NCI-H128 (cell line): ENCODE data around the gene RIMS4.

Experiments used
- DNase-seq: peaks from one replicate; lab custom pipeline; 2025; ENCODE audit not compliant: unreplicated experiment; lab: John Stamatoyannopoulos, UW

Gene RIMS4

DNA sequence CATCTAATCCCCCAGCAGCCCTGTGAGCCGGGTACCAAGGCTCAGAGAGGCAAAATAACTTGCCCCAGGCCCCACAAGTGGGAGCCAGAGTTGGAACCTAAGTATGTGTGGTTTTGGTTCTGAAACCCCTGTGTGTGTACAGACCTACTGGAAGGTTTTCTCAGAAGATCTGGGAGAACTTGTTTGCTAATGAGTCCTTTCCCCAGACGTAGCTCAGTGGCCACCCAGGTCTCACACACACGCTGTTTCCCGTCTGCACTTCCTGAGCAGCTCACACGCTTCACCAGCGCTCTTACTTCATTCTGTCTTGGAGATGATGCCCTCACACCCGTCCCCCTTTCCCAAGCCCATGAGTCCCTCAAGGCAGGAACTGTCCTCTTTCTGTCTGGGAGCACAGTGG lies 87.0 kb downstream of the RIMS4 start:
- DNase-seq: no peak

DNA sequence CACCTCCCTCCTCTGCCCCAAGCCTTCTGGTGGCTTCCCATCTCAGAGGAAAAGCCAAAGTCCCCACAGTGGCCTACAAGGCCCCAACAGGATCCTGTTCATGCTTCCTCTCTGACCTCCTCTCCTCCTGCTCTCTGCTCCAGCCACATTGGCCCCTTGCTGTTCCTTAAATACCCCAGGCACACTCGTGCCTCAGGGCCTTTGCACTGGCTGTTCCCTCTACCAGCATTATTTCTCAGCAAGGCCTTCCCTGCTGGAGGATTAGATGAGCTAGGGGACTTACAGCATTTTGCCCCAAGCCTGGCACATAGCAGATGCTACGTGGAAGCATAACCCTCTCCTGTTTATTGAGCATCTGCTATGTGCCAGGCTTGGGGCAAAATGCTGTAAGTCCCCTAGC lies 87.4 kb downstream of the RIMS4 start:
- DNase-seq: no peak

DNA sequence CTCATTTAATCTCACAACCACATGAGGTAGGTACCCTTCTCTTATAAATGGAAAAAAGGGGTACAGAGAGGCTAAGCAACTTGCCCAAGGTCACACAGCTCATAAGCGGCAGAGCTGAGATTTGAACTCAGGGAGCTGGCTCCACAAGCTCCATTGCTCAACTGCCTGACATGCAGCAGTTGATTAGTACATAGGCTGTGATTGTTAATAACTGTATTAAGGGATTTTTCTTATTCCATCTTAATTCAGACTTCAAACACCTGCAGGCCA lies 88.6 kb downstream of the RIMS4 start:
- no peak for DNase-seq

DNA sequence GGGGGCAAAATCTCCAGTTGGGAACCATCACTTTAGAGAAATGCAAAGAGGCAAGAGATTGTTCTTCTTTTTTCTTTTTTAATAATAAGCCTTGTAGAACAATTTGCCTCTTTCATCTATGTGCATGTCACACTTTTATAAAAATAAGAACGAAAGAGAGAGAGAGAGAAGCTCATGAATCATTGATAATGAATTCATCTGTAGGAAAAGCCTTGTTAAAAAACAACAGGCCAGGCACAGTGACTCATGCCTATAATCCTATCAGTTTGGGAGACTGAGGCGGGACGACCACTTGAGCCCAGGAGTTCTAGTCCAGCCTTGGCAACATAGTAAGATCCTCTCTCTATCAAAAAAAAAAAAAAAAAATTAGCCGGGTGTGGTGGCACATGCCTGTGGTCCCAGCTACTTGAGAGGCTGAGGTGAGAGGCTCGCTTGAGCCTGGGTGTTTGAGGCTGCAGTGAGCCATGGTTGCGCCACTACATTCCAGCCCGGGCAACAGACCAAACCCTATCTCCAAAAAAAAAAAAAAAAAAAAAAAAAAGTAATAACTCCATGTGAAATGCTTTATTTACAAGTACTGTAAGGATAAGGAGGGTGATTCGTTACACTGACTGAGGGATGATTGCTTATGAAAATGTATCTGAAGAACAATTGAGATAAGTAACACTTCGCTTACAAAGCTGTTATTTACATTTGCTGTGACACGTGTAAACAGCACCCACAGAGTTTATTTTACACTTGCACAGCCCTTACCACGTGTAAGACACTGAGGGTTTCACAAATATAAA lies 89.2 kb downstream of the RIMS4 start:
- DNase-seq: no peak

DNA sequence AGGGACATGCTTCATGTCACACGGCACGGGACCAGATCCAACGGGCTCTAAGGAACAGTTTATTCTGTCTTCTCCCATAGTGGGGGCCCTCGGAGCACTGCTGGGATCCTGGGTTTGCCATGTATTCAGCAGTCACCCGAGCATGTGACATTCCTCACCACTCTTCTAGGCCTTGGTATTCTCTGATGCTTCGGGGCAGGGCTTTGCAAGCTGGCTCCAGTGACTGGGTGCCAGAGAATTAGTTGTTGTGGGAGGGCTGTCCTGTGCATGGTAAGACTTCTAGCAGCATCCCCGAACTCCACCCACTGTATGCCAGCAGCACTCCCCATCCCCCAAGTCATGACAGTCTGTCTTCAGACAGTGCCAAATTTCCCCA lies 89.7 kb downstream of the RIMS4 start:
- no peak for DNase-seq

DNA sequence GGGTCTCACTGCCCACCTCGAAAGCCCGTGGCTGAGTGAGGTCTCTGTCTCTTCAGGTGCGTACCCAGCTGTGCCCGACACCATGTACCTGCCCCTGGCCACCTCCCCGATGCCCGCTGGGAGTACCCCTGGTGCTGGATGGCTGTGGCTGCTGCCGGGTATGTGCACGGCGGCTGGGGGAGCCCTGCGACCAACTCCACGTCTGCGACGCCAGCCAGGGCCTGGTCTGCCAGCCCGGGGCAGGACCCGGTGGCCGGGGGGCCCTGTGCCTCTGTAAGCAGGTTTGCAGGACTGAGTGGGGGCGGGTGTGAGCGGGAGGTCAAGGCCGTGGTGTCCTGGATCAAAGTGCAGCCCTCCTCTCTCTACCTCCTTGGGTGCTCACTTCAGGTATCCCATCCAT lies 90.5 kb downstream of the RIMS4 start:
- DNase-seq: no peak

DNA sequence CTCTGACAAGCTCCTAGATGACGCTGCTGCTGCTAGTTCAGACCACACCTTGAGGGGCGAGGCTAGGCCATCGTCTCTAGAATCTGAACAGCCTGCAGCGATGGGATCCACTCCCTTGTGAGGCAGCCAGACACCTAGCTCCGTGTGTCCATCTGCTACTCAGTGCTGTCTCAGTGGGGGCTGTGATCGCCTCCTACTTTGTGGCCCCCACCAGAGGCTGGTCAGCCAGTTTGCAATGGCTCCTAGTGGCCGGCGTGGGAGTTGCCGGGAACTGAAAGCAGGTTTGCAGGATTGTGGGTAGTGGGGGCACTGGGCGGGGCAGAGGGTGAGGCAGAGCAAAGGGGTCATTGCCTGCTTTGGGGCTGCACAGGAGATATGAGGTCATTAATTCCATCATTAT lies 92.4 kb downstream of the RIMS4 start:
- no peak for DNase-seq

DNA sequence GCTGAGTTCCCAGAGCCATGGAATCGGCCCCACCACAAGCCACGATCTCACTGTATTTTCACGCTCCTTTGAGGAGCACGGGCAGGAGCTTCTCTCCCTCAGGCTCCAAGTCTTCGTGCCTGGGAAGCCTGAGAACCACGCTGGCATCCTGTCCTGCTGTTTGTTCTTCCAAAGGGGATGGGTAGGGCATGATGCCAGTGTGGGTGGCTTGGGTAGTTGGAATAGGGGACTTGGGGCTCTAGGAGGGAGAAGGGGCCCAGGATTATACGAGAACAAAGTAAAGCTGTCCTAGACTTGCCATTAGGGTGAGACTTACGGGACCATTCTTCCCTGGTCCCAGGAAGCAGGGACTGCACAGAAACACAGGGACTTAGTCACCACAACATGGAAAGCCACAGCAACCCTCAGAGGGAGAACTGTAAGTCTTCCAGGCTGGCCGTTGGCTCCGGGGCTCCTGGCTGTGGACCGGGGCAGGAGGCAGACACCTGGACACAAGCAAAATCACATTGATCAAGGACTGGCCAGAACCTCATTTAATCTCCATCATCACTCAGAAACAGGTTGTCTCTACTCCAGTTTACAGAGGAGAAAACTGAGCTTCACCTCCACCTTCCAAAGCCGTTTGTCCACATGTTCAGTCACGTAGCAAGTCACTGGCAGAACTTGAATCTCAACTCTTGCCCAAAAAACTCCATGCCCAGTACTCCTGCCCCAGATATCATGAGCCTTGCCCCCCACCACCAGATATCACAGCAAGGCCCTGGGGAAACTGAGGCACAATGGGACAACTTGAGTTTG lies 93.8 kb downstream of the RIMS4 start:
- no peak for DNase-seq

DNA sequence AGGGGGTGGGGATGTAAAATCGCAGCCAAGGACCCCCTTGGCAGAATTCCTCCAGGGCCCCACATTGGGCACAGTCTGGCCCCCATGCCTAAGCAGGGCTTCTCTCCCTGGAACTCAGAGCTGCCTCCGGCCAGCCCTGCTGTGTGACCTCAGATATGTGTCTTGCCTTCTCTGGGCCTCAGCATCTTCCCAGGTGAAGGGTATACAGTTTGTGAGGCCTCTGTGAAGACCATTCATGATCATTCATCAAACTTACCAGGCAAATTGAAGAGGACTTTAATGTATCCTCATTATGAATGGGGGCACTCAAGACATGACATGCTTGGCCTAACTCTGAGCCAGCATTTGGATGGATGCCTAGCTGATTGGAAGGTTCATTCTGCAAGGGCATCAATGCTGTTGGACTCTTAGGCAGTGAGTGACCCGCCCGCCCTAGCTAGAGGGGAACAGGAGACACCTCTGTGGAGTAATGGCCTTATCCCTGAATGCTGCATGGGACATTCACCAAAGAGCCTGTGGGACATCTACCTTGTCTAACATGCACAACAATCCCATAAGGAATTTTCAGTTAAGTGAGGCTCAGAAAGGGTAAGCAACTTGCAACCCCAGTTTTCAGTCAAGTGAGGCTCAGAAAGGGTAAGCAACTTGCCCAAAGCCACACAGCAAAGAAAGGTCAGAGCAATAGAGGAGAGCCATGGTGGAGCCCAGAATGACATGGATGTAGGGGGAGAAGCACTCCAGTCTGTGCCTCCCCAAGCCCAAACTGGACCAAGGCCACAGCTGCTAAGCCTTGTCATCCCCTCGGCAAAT lies 94.6 kb downstream of the RIMS4 start:
- DNase-seq: no peak

DNA sequence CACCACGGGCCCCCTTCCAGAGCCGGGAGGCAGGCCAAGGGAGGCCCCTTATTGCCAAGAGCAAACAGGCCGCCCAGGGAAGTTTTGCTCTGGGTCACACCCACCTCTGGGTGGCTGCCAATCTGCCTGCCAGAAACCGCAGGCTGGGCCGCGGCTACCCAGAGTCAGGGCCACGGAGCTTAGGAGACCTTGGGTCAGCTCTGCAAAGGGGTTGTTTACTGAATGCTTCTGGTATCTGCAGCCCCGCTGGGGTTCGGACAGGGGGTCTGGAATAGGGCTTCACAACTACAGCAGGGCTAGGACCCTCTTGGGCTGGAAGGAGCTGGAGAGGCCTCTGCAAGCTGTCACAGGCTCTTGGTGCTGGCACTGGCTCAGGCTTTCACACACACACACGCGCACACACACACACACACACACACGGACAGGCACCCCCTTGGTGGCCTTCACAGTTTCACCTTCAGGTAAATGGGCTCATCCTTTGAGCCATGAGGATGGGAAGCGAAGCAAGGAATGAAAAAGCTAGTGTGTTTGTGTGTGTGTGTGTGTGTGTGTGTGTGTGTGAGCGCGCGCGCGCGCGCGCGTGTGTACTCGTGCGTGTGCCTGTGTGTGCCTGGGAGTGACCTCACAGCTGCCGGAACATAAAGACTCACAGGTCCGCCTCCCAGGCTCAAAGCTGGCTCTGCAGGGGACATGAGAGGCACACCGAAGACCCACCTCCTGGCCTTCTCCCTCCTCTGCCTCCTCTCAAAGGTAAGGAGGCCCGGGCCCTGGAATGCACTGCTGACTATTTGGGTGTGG lies 95.4 kb downstream of the RIMS4 start, which contains the start of gene CCN5:
CCN5 (plus strand) TSS at position 669 of the 798 bp plus-strand sequence; CDS start at position 691, 22 bp downstream.
- DNase-seq: no peak

DNA sequence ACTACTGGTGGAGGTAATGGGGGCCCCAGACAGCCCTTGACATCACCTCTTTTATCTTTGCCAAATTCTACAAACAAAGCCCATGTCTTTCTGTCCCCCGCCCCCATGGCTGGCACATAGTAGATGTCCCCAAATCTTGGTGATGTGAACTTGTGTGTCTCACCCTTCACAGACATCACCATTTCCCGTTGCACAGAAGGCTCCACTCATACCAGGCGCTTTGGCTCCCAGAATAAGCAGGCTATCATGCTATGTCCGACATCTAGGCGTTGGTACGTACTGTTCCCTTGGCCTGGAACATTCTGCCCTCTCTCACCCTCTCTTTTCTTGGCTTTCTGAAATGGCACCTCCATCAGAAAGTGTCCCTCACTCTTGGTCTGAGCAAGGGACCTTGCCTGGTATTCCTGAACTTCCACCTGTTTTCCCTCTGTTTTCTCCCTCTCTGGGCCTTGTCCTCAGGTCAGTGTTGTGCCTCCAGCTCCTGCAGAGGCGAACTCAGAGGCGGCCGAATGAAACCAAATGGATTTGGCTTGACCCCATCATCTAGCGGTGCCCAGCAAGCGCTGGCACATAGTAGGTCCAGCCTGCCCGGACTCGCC lies 96.1 kb downstream of the RIMS4 start:
- DNase-seq: no peak

DNA sequence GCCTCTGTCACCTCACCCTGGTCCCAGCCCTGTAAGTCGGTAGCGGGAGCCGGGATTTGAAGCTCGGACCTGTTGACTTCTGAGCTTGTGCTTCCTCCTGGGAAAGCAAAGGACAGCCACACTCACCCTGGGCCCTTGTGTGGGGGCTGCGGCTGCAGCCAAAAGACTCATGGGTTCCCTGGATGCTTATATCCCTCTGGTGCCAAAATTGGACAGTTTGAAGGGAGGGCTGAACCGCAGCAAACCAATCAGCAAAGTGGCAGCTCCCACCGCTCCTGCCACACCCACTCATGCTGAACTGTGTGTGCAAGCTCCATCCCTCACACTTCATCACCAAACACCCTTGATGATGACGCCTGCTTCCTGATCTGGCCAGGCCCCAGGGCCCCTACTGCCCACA lies 99.1 kb downstream of the RIMS4 start:
- DNase-seq: no peak

DNA sequence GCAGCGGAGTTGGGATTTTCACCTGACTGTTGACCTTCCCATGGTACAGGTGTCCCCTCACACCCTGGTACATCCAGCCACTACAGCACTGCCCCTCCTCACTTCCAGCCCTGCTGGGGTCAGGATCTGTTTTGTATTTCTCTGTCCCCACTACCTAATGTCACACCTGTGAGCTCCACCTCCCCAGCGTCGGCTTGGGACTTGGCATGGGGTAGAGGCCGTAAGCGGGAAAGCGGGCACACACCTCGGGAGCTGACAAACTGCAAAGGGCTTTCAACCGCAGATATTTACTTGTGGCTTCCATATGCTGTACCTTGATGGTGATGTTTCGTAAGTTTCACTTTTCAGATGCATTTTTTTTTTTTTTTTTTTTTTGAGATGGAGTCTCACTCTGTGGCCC lies 100.5 kb downstream of the RIMS4 start:
- no peak for DNase-seq

DNA sequence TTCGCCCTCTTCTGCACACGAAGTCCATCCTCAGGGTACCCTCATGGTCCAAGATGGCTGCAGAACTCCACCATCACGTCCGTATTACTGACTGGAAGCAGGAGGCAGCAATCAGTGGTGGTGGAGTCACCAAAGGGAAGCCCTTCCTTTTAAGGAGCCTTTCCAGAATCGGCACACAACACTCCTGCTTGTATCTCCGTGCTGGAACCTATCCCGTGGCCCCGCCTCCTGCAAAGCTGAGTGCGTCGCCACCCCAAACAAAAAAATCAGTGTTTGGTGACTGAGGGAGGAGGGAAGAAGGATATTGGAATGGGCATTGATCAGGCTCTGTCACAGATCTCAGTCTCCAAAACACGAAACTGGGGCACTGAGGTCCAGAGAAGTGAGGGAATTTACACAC lies 101.0 kb downstream of the RIMS4 start:
- no peak for DNase-seq

DNA sequence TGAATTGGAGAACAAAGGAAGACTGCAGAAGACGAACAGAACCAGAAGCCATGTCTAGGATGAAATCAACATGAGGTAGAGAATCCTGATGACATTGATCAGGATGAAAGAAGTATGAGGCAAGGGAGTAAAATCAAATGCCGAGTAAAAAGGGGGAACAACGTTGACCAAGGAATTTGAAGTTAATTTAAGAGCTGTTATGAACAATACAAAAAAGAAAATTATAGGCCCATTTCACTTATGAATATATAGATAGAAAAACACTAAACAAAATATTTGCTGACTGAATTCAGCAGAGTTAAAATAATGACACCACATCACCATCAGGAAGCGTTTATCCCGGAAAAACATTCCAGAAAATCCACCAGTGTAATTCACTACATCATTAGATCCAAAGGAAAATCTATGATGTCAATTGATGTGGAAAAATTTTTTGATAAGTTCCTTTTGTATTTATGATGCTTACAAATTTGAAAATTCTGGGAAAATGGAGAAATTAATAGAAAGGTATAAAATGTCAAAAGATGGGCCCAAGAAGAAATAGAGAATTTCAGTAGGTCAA lies 103.2 kb downstream of the RIMS4 start:
- no peak for DNase-seq

DNA sequence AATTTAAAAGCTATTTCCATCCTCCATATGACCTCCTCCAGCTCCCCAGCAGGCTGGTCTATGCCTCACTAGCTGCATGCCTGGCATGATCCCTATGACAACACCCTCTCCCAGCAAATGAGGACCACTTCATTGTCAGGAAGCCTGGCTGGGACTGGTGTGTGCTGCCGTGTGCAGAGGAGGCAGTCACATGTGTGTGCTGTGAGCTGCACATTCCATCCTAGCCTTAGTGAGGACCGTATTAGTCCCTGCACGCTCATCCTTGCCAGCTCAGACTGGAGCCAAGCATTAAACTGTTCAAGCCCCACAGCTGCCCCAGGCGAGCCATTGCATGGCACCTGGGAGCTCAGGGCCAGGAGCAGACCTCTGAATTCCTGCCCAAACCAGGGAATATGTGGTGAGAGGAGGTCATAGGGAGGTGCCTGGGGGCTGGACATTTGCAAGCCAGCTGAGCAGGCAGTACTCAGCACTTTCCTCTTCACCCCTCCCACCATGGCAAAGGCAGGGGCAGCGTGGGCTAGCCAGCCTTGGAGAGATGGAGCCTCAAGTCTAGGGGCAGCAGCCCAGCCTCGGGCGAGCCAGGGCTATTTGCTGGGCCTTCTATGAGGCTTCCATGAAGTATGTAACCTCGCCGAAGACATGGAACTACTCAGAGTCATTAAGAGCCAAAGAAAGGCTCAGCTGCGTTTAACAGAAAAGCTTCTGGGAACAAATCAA lies 103.9 kb downstream of the RIMS4 start:
- DNase-seq: no peak

DNA sequence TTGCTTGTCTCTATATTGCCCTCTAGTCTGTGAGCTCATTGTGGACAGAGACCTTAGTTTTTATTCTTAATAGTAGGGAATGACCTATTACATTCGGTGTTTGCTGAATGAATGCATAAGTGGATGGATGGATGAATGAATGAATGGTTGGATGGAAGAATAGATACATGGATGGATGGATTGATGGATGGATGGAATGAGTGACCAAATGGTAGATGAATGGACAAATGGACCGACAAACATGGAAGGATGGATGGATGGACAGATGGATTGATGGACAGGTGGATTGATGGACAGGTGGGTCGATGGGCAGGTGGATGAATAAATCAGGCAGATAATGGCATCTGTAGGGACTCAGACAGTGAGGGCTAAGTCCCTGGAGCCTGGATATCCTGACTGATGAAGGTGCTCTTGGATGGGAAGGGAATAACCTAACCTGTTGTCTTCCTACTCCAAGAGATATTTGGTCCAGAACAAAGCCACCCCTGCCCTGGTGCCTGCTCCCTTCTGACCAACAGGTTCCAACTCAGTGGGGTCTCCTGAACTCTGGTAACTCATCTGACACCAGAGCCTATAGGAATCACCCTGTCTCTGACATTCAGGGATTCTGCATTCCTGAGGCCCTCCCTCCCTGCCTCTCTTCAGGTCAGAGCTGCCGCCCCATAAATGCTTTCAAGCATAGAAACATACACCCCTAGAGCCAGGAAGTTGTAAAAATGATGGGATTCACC lies 104.8 kb downstream of the RIMS4 start:
- no peak for DNase-seq

DNA sequence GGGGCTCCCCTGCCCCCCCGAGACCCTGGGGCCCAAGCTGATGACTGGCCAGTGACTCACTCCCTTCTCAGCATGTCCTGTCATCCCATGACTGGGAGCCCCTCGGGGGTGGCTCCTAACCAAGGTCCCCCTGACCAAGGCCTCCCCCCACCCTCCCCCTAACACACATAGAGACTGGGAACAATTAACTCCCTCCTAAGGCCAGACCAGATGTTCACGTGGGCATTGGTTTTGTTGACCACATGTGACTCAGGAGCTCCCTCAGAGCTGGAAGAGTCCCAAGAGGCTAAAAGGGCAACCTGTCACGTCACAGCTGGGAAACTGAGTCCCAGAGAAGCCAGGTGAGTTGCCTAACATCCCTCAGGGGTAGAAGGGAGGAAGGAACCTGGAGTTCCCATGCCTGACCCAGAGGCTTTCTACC lies 105.8 kb downstream of the RIMS4 start:
- DNase-seq: no peak

DNA sequence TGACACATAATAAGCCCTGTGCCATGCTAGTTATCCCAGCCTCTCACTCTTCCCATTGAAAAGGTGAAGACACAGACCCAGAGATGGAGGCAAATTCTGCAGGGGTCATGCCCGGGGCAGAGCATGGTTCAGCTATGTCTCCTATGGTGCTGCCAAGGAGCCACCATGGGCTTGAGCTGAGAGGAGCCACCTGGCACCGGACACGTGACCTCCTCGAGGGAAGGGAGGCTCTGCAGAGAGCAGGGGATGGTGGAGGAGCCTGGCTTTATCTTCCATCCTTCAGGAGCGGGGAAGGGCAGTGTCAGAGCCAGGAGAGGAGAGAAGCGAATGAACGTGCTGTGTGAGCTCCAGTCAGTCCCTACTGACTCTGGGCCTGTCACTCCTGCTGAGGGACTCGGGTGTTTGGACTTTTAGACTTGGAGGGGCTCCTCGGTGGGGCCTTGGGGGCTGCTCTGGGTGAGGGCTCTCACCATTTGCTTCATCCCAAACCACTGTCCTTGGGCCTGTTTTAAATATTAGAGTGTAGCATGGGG lies 106.3 kb downstream of the RIMS4 start:
- DNase-seq: no peak
